Cardiac muscle cell (in vitro differentiated cells and primary cell): ENCODE measurements around the gene NEGR1. TPM values are rescaled to one million over a fixed set of nuclear protein-coding genes. Genes with fewer than 3 reads are reported as not detected.
"Not testable (repeated sequence)": the region's sequence is repeated elsewhere in the genome, so short reads cannot be mapped to it uniquely, and the experiment has no call there.

ENCODE experiments used
- DNase-seq, 2 donors: peaks; one replicate each; pipeline versions ENCODE4 v3.0.0 to v3.0.0-alpha.2; 2010 to 2017; ENCODE audit warnings: low read depth in 1 of 2, low spot score in 1 of 2
- H3K27ac ChIP-seq: fragments of 200-600 bp; sonication (generic); 2 replicates; pipeline ENCODE4 v1.5.1; 2016
- H3K27me3 ChIP-seq: fragments of 200-600 bp; sonication (generic); 2 replicates; pipeline ENCODE4 v1.6.0; 2016; ENCODE audit warnings: control low read depth
- H3K36me3 ChIP-seq: fragments of 200-600 bp; sonication (generic); 2 replicates; pipeline ENCODE4 v1.5.1; 2016; ENCODE audit warnings: control low read depth
- H3K4me1 ChIP-seq: fragments of 200-600 bp; sonication (generic); 2 replicates; pipeline ENCODE4 v1.8.1; 2017; ENCODE audit warnings: low read depth, mild to moderate bottlenecking, mixed run types
- H3K4me3 ChIP-seq: fragments of 200-600 bp; sonication (generic); 2 replicates; pipeline ENCODE4 v1.5.1; 2016; ENCODE audit warnings: mild to moderate bottlenecking
- H3K9me3 ChIP-seq: fragments of 200-600 bp; sonication (generic); 2 replicates; pipeline ENCODE4 v1.5.1; 2017; ENCODE audit warnings: low read depth, mild to moderate bottlenecking, control low read depth
- polyA plus RNA-seq: library from polyadenylated mRNA; unstranded; fragments of >200 nt; fragmentation: Nextera tagmentation; extraction: Ambion mirVana; gene quantifications from 2 replicates; pipeline ENCODE4 v1.2.1, GENCODE V29; 2016
- total RNA-seq: library from RNA; depleted of rRNA; stranded (reverse); fragments of >200 nt; gene quantifications from 2 replicates; pipeline ENCODE4 v1.2.3, GENCODE V29; 2016
- TF ChIP-seq, protein P1 (sequence below): IDR thresholded peaks from 2 replicates; pipeline ENCODE4 v1.5.1; 2012; ENCODE audit warnings: low read depth, mild to moderate bottlenecking, low read length

Gene NEGR1
- total and polyA plus RNA-seq, 2 experiments from 2014 or later = 0.06 to 0.20 TPM

- no peaks in the 10 kb centered on the region for H3K9me3 ChIP-seq
- TF ChIP-seq, protein P1, sequence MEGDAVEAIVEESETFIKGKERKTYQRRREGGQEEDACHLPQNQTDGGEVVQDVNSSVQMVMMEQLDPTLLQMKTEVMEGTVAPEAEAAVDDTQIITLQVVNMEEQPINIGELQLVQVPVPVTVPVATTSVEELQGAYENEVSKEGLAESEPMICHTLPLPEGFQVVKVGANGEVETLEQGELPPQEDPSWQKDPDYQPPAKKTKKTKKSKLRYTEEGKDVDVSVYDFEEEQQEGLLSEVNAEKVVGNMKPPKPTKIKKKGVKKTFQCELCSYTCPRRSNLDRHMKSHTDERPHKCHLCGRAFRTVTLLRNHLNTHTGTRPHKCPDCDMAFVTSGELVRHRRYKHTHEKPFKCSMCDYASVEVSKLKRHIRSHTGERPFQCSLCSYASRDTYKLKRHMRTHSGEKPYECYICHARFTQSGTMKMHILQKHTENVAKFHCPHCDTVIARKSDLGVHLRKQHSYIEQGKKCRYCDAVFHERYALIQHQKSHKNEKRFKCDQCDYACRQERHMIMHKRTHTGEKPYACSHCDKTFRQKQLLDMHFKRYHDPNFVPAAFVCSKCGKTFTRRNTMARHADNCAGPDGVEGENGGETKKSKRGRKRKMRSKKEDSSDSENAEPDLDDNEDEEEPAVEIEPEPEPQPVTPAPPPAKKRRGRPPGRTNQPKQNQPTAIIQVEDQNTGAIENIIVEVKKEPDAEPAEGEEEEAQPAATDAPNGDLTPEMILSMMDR = no peak
- no peak overlapping the region for H3K27ac ChIP-seq
- H3K4me1 ChIP-seq = no peaks in the 10 kb centered on the region
- peaks cover 36% of the 10 kb centered on the region for H3K27me3 ChIP-seq
- DNase-seq = no peak
- no peaks in the 10 kb centered on the region for H3K36me3 ChIP-seq
- H3K4me3 ChIP-seq = no peak overlapping the region
Measured at GRCh38 chr1:72280131-72280530, 2.2 kb downstream of the NEGR1 start.

GRCh38 chr1:72278461-72278860, 3.9 kb downstream of the NEGR1 start:
- H3K9me3 ChIP-seq = no peaks in the 10 kb centered on the region
- TF ChIP-seq, protein P1 = no peak
- peaks cover 31% of the 10 kb centered on the region for H3K27me3 ChIP-seq
- no peaks in the 10 kb centered on the region for H3K4me1 ChIP-seq
- no peak overlapping the region for H3K4me3 ChIP-seq
- no peak for DNase-seq
- no peak overlapping the region for H3K27ac ChIP-seq
- no peaks in the 10 kb centered on the region for H3K36me3 ChIP-seq

DNA sequence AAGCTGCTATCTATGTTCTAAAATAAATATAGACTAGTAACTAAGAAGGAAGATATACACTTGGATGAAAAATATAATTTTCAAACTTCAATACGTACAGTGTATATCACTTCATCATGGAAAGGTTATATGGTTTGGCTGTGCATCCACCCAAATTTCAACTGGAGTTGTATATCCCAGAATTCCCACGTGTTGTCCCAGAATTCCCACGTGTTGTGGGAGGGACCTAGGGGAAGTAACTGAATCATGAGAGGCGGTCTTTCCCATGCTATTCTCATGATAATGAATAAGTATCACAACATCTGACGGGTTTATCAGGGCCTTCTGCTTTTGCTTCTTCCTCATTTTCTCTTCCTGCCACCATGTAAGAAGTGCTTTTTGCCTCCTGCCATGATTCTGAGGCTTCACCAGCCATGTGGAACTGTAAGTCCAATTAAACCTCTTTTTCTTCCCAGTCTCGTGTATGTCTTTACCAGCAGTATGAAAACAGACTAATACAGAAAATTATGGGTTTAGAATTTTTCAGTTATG, 10.7 kb downstream of the NEGR1 start:
- H3K4me1 ChIP-seq = no peaks in the 10 kb centered on the region
- no peak overlapping the region for H3K27ac ChIP-seq
- H3K4me3 ChIP-seq = no peak overlapping the region
- TF ChIP-seq, protein P1 = no peak
- H3K27me3 ChIP-seq = no peaks in the 10 kb centered on the region
- DNase-seq = no peak
- H3K36me3 ChIP-seq = no peaks in the 10 kb centered on the region
- H3K9me3 ChIP-seq = no peaks in the 10 kb centered on the region

- TF ChIP-seq, protein P1 = no peak
- H3K4me1 ChIP-seq = no peaks in the 10 kb centered on the region
- DNase-seq = no peak
- no peak overlapping the region for H3K27ac ChIP-seq
- no peaks in the 10 kb centered on the region for H3K27me3 ChIP-seq
- H3K36me3 ChIP-seq = no peaks in the 10 kb centered on the region
- no peaks in the 10 kb centered on the region for H3K9me3 ChIP-seq
- H3K4me3 ChIP-seq = no peak overlapping the region
Measured at GRCh38 chr1:72262735-72263134, 19.6 kb downstream of the NEGR1 start.

DNA sequence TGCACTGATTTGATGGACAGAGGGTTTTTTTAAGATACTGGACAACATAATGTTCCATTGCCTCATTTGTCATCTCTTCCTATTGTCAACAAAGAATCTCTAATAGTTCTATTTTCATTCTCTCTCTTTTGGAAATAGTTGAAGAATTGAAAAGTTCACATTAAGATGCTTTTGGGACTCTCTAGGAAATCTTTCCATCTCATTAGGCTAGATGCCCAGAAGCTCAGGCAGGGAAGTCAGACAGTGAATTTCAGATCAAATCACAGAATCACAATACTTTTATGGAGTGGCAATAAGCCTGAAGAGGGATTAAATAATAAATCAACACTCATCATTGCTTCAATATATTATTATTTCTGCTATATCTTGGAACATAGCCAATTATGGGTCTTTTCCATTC, 29.2 kb downstream of the NEGR1 start:
- Histone ChIP-seq H3K27me3 (no peaks in the 10 kb centered on the region), H3K4me1 (no peaks in the 10 kb centered on the region), H3K36me3 (no peaks in the 10 kb centered on the region), H3K27ac (no peak overlapping the region), H3K9me3 (no peaks in the 10 kb centered on the region), H3K4me3 (no peak overlapping the region)
- DNase-seq = no peak
- TF ChIP-seq, protein P1 = no peak

DNA sequence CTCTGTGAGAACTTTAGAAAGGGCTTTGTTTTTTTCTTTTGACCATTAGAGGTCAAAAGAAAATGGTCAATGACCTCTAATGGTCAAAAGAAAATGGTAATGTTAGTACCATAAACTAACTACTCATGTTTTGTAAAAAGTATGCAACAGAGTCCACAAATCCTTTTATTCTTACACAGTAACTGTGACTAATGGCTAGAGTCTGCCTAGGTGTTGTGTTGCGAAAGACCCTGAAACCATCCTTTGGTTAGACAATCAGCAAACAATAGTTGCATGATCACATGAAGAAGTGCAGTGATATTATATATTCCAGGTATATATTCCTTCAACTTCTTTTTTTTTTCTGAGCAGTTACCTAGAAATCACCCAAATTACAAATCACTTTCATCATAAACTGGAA, 40.9 kb downstream of the NEGR1 start:
- no peaks in the 10 kb centered on the region for H3K36me3 ChIP-seq
- TF ChIP-seq, protein P1 = no peak
- no peaks in the 10 kb centered on the region for H3K9me3 ChIP-seq
- H3K27me3 ChIP-seq = no peaks in the 10 kb centered on the region
- no peak overlapping the region for H3K27ac ChIP-seq
- no peak overlapping the region for H3K4me3 ChIP-seq
- H3K4me1 ChIP-seq = no peaks in the 10 kb centered on the region
- no peak for DNase-seq

DNA sequence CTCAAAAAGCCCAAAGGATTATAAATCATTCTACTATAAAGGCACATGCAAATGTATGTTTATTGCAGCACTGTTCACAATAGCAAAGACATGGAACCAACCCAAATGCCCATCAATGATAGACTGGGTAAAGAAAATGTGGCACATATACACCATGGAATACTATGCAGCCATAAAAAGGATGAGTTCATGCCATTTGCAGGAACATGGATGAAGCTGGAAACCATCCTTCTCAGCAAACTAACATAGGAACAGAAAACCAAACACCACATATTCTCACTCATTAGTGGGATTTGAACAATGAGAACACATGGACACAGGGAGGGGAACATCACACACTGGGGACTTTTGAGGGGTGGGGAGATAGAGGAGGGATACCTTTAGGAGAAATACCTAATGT, 46.4 kb downstream of the NEGR1 start:
- DNase-seq = not testable (repeated sequence)

More for the DNA sequence above, 46.4 kb downstream of the NEGR1 start:
- not testable (repeated sequence) for H3K36me3 ChIP-seq, H3K27ac ChIP-seq, H3K4me1 ChIP-seq, H3K4me3 ChIP-seq, H3K27me3 ChIP-seq, H3K9me3 ChIP-seq
